H1 (cell line): ENCODE data around the gene MYBPHL. TPM values are rescaled to one million over a fixed set of nuclear protein-coding genes. Genes with fewer than 3 reads are reported as not detected.

ENCODE experiments used
- CEBPB ChIP-seq: IDR thresholded peaks from 2 replicates; pipeline ENCODE4 v1.6.1; 2012; ENCODE audit warnings: low read depth, low read length
- RFX5 ChIP-seq: IDR thresholded peaks from 2 replicates; pipeline ENCODE4 v1.6.1; 2011; ENCODE audit warnings: low read depth, low read length, improper control_type of control experiment, borderline replicate concordance
- TAF1 ChIP-seq: IDR thresholded peaks from 2 replicates; pipeline ENCODE4 v1.6.1; 2011; ENCODE audit warnings: mild to moderate bottlenecking, low read depth, low read length
- polyA plus RNA-seq, 7 experiments: library from polyadenylated mRNA; depleted of rRNA in 3 of 7; stranded (reverse) in 5 of 7; unstranded in 2 of 7; fragments of >200 nt in 5 of 7; fragments of 200-250 nt in 2 of 7; gene quantifications; 1 replicate in 5 of 7; 2 replicates in 1 of 7; 4 replicates in 1 of 7; pipeline versions ENCODE4 v1.2.1 to v1.2.3, GENCODE V29; 2011 to 2013; ENCODE audit warnings: missing spikeins in 2 of 7, mixed read lengths in 2 of 7
- total RNA-seq: library from RNA; stranded (reverse); fragmentation: NEBNext Ultra II Directional; extraction: Animal tissue kit (Norgen Biotek cat#: 25700); gene quantifications from 2 replicates; pipeline ENCODE4 v1.2.1, GENCODE V29; 2021

MYBPHL gene
- total and polyA plus RNA-seq, 2 of the 8 experiments (the other 6 are each of a cell fraction or from before 2014, with no cell fraction given), result 0.24 to 0.30 TPM

DNA sequence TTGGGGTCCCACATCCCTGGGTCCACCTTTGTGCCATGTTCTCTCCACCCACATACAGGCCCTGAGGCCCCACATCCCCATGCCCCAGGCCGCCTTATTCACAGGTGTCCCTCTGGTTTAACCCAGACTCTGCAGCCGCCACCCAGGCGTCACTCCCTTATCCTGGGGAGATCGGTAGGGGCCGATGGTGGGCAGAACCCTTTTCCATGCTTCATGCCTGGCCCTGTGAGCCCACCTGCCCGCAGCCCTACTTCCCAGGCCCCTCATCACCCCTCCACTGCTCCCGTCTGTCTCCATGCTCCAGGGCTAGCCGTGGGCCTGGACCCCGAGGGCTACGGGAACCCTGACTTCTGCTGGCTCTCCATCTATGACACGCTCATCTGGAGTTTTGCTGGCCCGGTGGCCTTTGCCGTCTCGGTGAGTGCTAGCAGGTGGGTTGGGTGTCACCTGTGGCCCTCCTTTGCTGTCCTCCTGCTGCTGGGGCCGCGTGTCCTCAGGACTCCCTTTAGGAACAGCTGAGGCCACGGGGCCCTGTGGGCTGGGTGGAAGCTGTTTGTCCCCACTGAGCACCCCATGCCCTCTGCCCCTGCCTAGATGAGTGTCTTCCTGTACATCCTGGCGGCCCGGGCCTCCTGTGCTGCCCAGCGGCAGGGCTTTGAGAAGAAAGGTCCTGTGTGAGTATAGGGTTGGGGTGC, 36.0 kb downstream of the MYBPHL start (continued):
- TF ChIP-seq TAF1, result no peak
- no peak for TF ChIP-seq RFX5
- no peak for TF ChIP-seq CEBPB
